GM21526 (cell line): ENCODE measurements around the gene DNAJC5.

ENCODE experiments used
- ATAC-seq: cut with Tn5 transposase; IDR thresholded peaks from one replicate; pipeline ENCODE4 v1.9.1; 2021; ENCODE audit warnings: moderate library complexity; ENCODE audit not compliant: unreplicated experiment, low FRiP score

DNAJC5 gene

DNA sequence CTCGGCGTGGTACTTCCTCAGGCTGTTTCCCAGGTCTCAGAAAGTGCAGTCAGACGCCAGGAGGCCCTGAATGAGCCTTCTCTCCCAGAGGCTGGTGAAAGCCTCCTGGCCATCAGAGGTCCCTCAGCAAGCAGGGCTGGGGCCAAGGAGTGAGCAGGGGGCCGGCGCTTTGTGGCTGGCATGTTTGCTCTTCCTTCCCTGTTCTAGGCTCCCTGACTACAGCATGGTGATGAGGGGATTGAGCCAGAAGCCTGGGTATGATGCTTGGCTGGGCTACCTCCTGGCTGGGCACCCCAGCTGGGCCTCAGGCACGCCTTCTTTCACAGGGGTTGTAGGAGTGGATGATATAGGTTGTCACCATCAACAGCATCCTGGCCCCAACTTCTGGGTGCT, 11.7 kb upstream of the DNAJC5 start:
- ATAC-seq: no peak

DNA sequence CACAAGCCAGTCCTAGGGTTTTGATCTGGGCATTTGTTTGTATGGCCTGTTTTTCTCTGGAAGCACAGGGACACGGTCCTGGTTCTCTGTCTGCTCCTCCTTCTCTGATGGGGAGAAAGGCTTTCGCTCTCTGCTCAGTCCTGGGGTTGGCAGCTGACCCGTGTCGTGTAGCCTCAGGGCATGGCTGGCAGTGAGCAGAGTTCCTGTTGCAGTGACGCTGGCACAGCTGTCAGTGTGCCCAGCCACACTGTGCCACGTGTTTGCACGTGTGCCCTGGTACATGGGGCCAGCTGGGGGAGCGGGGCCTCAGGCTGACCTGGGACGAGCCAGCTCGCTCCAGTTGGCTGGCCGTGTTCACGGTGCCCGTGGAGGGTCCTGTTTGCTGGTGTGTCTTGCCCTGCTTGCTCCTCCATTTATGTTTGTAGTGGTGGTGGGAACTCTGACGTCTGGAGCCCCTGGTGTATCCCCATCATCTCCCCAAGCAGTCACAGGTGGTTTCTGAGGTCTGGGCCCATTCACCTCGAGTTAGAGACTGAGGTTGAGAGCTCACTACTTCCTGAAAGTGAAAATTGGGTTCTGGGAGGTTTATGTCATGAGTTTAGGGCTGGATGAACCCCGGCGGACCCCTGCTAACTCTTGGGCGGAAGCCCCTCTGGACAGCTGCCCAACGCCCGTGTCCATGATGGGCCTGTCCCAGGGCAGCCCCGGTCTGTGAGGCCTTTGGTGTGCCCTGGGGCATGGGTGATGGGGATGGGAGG, 10.2 kb upstream of the DNAJC5 start:
- ATAC-seq: no peak

DNA sequence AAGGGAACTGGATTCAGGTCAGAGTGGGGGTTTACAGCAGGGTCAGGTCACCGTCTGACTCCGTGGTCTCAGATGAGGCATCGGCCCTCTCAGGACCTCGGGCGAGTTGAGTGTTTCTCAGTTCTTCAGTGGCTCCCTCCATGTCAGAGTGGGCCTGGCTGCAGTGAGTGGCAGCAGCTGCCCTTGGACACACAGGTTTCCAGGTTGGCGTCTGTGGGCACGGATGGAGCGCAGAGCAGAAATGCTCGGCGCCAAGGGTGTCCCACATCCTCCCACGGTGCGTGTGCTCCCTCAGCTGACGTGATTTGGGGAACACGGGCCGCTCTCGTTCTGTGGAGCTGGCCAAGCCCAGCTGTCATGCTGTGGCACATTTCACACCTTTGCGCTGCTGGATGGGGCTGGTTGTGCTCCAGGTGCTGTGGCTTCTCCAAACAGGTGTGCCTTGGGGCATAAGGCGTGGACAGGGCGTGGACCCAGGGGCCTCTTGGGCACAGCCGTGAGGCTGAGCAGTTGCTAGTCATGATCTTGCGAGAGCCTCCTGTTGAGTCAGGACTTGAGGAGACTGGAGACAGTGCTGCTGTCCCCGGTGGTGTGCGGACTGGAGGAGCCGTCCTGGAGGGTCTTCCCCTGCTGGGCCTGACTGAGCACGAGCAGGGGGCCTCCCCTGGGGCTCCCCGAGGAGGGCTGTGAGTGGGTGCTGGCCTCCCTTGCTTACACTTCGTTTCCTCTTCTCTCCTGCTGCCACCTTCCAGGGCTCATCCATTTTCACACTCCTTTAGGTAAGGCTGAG, 9.5 kb upstream of the DNAJC5 start:
- ATAC-seq: no peak

DNA sequence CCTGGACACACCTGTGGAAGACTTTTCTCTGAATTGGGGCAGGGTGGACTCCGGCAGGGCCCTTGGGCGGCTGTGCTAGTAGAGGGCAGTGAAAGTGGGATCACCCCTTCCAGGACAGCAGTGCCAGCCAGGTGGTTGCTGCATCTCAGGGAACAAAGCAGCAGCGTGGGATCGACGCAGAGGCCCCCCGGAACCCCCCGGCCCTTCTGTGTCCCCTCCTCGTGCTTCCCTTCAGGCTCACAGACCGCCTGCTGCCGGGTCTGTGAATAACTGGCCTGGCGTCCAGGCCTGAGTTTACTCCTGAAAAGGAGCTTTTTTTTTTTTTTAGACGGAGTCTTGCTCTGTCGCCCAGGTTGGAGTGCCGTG, 8.9 kb upstream of the DNAJC5 start:
- ATAC-seq: no peak

DNA sequence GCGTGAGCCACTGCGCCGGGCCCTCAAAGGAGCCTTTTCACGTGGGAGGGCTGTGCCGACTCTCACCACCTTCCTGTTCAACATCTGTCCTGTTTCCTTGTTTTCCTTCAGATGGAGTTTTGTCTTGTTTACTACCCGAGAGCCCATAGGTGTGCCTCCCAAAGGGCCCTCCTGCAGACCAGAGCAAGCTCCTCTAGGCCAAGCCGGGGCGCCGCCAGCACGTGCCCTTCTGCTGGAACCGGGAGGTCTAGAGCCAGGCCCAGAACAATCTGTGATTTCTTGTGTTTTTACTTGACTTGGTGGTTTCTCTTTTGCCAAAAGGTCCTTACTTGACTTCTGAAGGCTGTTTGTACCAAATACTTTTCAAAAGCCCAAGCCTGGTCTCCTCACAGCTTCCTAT, 8.0 kb upstream of the DNAJC5 start:
- ATAC-seq: no peak

DNA sequence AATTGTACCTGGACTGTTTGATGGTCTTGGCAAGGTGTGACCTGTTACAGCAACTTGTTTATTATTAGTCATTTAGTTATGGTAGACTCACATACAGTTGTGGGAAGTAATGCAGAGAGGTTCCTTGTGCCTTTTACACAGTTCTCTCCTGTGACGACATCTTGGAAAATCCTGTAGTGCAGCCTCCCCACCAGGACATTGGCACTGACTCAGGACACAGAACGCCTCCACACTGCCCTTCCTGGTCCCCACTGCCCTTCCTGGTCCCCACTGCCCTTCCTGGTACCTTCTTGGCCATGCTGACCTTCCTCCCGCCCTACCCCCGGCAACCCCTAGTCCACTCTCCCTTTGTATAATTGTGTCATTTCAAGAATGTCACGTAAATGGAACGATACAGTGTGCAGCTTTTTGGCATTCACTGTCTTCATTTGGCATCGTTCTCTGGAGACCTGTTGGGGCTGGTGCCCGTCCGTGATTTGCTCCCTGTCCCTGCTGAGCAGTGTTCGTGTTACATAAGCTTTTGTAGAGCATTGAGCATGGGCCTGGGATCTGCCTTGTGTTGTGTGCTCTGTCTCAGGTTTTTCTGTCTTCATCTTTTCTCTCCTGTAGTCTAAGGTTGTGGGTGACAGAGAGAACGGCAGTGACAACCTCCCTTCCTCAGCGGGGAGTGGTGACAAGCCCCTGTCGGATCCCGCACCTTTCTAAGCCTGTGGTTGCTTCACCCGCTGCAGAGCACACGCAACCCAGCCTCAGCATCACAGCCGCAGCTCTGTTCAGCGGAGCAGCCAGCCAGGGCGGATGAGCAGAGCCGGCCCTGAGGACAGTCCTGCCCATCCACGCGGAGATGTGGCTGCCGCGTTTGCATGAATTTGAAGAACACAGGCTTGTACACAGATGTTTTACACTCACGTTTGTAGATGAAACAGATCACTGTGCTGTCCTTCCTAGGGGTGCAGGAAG, 5.4 kb upstream of the DNAJC5 start:
- ATAC-seq: no peak

DNA sequence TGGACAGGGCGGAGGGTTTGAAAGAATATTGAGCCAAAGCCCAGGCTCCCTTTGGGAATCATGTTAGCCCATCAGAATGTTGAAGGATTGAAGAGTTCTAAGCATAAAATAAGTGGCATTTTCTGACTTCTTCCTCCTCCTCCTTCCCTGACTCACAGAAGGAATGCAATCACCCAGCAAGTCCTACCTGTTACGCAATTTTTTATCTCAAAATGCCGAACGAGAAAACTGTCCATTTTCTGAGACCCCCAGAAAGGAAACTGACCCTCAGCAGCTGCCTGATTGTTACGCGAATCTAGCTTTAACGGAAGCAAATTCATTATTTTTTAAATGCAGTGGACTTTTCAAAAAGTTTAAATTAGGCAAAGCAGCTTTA, 4.7 kb upstream of the DNAJC5 start:
- no peak for ATAC-seq

DNA sequence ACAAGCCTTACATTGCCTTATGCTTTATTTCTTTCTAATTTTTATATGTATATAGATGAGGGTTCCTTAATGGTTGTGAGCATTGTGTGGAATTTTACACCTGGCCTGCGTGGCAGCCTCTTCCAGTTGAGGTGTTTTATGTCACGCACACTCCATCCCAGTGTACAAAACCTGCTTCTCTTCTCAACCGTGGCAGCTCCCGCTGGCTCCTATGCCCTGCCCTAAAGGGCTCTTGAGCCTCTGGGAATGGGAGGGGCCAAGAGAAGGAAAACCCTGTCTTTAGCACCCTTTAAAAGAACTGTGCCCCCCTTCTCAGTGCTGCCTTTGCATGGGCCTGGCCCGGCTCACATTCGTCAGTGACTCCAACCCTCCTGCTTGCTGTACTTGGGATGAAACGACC, 4.3 kb upstream of the DNAJC5 start:
- no peak for ATAC-seq

DNA sequence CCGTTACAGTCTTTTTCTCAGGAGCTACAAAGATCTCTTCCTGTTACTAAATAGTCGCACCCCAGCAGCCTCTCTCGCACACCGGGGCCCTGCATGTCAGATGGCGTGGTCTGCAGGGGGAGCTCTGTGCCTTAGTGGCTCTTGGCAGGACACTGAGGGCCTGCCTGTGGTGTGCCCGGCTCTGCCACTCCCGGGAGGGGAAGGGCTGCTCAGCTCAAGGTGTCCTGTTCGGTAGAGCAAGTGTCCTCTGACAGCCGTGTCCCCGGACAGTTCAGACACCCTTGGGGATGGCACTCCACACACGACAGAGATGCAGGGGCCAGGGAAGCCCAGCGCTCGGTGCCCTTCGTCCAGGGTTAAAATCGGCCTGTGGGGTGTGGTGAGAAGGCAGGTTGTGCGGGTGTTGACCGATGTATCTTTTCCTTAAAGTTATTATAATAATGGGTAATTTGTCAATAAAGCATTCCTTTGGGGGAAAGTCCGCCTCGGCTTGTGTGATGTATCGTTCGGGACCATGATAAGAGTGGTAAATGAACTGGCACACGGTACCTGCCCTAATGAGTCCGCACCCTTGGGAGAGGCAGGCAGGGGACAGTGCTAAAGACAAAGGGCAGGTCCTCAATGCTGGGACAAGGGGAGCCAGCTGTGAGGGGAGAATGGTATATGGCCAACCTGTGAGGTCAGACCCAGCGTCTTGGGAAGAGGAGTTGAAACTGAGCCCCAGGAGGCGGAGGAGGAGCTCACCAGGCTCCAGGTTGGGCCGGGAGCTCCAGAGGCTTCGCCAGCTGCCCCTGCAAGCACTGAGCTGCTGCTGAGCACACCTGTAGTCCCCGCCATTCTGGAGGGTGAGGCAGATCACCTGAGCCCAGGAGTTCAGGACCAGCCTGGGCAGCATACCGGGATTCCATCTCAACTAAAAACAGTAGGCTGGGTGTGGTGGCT, 3.6 kb upstream of the DNAJC5 start:
- no peak for ATAC-seq

DNA sequence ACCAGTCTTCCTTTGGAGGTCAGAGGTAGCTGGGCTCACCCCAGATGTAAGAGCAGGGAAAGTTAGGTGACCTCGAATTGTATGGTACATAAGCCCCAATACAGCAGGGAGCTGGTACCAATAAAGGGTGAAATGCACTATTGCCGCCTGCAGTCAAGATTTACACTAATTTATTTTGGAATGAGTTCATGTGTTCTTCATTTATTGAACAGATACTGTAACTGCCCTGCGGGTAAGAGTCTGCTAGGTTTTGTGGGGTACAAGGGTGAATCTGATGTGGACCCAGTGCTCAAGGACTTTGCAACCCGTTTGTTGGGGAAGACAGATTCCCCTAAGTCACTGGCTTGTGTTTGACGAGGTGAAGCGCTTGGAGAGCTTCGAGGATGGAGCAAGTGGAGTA, 2.5 kb upstream of the DNAJC5 start:
- ATAC-seq: no peak

DNA sequence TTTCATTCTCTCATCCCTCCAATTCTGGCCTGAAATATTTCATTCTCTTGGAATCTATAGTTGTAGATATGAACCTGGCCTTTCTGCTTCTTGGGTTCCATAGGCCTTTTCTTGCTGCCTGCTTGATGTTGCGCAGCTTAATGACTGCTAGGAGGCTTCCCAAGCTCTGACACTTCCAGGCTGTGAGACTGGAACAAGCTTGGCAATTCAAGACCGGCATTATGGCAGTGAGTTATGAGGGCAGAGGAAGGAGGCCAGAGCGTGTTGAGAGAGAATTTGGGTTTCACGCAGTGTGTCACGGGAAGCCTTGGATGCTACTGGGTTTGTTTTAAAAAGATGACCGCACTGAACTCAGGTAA, 948 bp upstream of the DNAJC5 start:
- ATAC-seq: no peak

DNA sequence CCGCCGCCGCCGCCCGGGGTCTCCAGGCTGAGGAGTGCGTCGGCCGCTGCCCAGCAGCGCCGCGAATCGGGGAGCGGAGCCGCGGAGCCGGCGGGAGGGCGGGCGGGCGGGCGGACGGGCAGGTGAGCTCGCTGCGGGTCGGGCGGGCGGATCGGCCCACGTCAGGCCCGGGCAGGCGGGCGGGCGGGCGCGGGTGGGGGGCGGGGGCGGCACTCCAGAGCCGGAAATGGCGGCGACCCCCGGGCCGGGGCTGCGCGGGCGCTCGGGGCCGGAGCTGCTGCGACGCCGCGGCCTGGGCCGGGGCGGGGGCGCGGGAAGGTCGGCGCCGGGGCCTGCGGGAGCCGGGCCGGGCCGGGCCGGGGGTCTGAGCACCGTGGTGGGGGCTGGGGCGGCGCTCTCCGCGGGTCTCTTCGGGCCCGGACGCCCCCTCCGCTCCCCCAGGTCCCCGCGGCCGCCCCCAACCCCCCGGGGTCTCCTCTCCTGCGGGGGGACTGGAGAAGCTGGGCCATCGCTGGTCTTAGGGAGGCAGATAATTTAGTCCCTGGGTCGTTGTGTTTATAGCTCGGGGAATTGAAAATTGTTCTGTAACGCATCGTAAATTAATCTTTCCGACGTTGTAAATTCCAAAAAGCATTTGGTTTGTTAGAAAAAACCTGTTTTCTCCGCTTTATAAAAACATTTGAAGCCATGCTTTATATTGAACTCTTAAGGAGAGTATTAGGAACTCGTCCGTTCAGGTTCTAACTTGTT, 451 bp downstream of the DNAJC5 start:
- peak; percentile 7 for ATAC-seq

DNA sequence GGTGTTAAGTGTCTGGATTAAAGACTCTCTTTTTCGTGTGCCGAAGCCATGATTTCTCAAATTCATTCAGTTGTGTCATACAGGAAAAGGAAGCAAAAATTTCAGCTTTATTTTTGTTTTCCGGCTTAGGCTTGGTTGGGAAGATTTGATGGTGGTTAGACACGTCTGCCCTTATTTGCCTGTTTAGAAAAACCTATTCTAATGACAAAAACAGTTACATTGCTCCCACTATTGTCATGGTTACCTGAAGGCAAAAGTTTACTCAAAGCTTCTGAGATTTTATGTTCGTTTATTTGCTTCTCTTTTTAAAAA, 982 bp downstream of the DNAJC5 start:
- ATAC-seq: no peak

DNA sequence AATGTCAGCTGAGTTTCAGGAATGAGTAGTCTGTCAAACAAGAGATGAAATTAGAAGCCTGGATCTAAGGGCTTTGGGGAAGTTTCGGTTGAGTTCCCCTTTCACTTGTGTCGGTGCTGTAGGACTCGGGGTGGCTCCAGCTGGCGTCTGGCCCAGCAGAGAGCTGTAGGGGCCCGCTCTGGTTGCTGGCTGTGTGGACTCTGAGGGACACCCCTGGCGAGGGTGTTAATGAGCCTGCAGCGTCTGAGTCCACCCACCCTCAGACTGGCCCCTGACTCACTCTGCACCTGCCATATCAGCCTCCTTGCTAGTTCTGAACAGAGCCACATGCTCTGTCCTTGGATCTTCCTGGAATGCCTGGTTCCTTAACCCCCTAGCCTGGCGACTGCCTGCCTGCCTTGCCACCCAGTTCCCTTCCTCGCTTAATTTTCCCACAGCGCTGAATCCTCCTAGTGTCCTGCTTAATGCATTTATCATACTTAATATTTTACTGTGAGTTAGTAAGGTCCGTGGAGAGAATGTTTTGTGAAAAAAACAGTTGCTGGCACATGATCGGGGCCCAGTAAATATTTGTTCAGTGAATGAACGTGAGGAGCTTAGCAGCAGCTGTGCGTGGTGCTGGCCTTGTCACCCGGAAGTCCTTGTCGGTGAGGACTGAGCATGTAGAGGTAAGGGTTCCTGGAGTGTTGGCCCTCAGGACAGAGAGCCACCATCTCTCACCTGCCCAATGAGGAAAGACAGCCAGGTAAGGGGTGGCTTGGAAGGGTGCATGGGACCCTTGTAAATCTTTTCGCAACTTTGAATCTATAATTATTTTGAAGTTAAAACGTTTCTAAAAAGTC, 1.6 kb downstream of the DNAJC5 start:
- ATAC-seq: no peak

DNA sequence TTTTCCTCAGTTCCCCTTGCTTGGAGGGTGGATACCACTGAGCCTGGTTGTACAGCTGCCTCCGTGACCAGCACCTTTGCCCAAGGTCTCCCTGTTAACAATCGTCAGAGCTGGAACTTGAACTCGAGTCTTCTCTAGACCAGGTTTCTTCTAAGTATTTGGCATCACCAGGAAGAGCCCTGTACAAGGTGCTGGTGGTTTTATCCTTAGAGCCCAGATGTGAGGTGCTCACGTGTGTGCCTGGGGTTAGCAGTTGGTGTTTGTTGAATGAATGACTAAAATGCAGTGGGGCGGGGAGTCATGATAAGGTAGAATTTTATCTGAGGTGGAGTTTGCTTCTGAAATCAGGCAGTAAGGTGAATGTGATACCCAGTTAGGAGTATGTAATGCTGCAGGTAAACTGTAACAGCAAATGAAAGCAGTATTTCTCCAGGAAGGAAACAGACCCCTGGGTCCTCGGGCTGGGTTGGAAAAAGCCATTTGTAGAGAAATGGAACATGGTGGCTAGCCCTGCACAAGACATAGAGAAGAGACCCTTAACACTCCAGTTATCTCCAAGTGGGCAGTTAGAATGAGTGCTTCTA, 3.1 kb downstream of the DNAJC5 start:
- ATAC-seq: no peak

DNA sequence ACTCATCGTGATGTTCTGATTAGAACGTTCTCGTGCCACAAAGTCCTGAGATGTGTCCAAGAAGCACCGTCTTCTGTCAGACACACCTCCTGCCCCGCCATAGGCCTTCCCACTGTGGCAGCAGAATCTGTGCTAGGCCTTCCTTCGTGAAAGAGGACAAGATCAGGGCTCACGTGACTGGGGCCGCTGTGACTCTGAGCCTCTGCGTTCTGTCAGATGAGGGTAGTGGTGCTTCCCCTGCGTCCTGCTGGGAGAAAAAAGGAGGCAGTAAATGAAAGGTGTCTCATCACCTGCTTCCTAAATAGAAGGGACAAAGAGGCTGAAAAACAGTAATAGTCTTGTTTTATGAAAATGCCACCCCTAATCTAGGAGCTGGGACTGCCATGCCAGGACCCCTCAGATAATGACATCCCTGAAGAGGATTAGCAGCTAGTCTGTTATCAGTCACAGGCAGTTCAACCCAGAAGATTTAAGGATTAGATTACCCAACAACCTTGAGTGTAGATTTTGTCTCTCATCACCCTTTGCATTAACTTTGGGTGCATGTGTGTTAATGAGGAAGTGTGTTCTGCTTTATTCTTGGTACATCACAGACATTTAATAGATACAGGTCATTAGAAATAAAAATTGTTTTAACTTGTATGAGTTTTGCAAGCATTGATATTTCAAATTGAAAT, 4.1 kb downstream of the DNAJC5 start:
- no peak for ATAC-seq

DNA sequence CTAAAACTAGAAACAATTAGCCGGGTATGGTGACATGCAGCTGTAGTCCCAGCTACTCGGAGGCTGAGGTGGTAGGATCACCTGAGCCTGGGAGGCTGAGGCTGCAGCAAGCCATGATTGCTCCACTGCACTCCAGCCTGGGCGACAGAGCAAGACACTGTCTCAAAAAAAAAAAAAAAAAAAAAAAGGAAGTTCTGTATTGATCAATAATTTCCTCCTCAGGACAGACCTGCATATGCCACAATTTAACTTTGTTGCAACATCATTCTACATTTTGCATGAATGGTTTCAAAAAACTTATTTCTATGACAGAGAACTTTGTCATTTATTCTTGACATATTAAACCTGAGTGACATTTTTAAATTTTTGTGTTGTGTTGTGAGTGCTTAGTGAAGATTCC, 5.5 kb downstream of the DNAJC5 start:
- no peak for ATAC-seq
